Gastrocnemius medialis (tissue), 4 donors: ENCODE measurements around the gene ME3. TPM values are rescaled to one million over a fixed set of nuclear protein-coding genes. Genes with fewer than 3 reads are reported as not detected.

ENCODE experiments used
- ATAC-seq, 2 donors: fragments of 150-250 bp; one replicate each; pipeline ENCODE4 v1.9.1; 2016
- DNase-seq, 2 donors: peaks; one replicate each; pipeline ENCODE4 v3.0.0-alpha.2; 2019
- H3K27ac ChIP-seq, 4 donors: fragments of 200-600 bp; sonication (generic); 1 replicate in 1 of 4; 2 replicates in 3 of 4; pipeline ENCODE4 v1.5.1; 2016 to 2018; ENCODE audit warnings: mild to moderate bottlenecking in 2 of 4, moderate library complexity in 1 of 4
- H3K27me3 ChIP-seq, 3 donors: fragments of 200-600 bp; sonication (generic) in 2 of 3; 1 replicate in 1 of 3; 2 replicates in 2 of 3; pipeline versions ENCODE4 v1.5.1 to v1.6.0; 2016 to 2019; ENCODE audit warnings: mild to moderate bottlenecking in 1 of 3, moderate library complexity in 1 of 3
- H3K36me3 ChIP-seq, 2 donors: fragments of 200-600 bp; sonication (generic) in 1 of 2; one replicate each; pipeline ENCODE4 v1.5.1; 2017 to 2018
- H3K4me1 ChIP-seq, 2 donors: fragments of 200-600 bp; sonication (generic) in 1 of 2; one replicate each; pipeline ENCODE4 v1.5.1; 2016 to 2017; ENCODE audit warnings: mild to moderate bottlenecking in 2 of 2
- H3K4me3 ChIP-seq, 4 donors: fragments of 200-600 bp; sonication (generic) in 3 of 4; 1 replicate in 1 of 4; 2 replicates in 3 of 4; pipeline ENCODE4 v1.5.1; 2016 to 2019; ENCODE audit warnings: mild to moderate bottlenecking in 2 of 4
- H3K9me3 ChIP-seq, 3 donors: fragments of 200-600 bp; sonication (generic) in 2 of 3; 1 replicate in 1 of 3; 2 replicates in 2 of 3; pipeline ENCODE4 v1.5.1; 2016 to 2019
- POLR2A ChIP-seq, 2 donors: fragments of 450-650 bp; IDR thresholded peaks; one replicate each; pipeline ENCODE4 v1.6.1; 2017; ENCODE audit warnings: antibody characterized with exemption in 2 of 2, mild to moderate bottlenecking in 2 of 2, moderate library complexity in 2 of 2
- in situ Hi-C, 4 donors: fragments of 200-750 bp; cut with MboI; loops; one replicate each; pipeline versions ENCODE4 v1.15.0 to v1.8.0; 2017; ENCODE audit warnings: low sequenced_read_pairs in 4 of 4
- intact Hi-C: fragments of 100-400 bp; cut with DNase I; formaldehyde crosslinking; loops from one replicate; pipeline ENCODE4 v1.15.1; 2023; ENCODE audit warnings: low total_unique reads
- total RNA-seq, 4 donors: library from RNA; depleted of rRNA; stranded (reverse); fragments of >200 nt; gene quantifications; one replicate each; pipeline versions ENCODE4 v1.1.0 to v1.2.3, GENCODE V29; 2016
- TF ChIP-seq, protein P1 (sequence below), 5 experiments: fragments of 450-650 bp in 3 of 5; fragments of 200-600 bp in 2 of 5; sonication (generic) in 2 of 5; IDR thresholded peaks in 4 of 5; conservative IDR thresholded peaks in 1 of 5; 1 replicate in 4 of 5; 2 replicates in 1 of 5; pipeline ENCODE4 v1.5.1; 2016 to 2019; ENCODE audit warnings: antibody characterized with exemption in 5 of 5, mild to moderate bottlenecking in 3 of 5, moderate library complexity in 3 of 5

ME3 gene
- total RNA-seq, 4 donors from 2014 or later = 4.2 to 17.0 (median 15.7) TPM

DNA sequence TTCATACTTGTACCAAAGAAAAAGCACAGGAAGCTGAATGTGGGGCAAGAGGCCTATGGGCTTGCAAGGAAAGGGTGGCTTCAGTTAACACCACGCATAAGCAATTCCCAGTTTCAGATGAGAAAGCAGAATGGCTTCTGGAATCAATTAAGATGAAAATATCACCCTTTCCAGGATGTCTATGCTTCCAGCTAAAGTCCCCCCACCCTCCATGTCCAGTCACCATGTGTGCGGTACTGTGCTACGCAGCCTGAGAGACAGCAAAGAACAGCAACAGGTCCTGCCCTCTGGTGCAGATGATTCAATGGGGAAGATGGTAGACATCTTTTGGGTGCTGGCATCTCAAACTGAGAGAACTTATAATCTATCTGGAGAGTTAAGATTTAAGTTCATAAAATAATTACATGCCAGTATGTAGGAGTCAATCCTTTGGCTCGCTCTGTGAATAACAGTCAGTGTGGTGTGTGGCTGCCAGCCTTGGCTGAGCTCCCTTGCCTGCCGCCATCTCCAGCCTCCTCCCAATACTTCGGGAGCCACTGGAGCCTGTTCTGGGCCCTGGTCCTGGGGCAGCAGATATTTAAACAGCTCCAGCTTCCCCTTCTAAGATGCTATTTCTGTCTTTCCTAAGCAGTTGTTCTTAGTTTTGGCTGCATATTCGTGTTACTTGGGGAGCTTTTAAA is 44.5 kb downstream of the ME3 start:
- no peak for ATAC-seq
- Histone ChIP-seq H3K9me3 (no peaks in the 10 kb centered on the region), H3K27ac (peak overlapping the region; percentile 50 to 68 (median 63)), H3K27me3 (no peaks in the 10 kb centered on the region), H3K36me3 (no peaks in the 10 kb centered on the region), H3K4me3 (no peak overlapping the region), H3K4me1 (peaks cover 54 to 55% of the 10 kb centered on the region in 2 donors)
- in situ Hi-C loops = no loop called here
- intact Hi-C loops = loop anchor here (5.0 kb wide), 2 partner anchors 44 to 114 kb away; partner anchors contain the start of gene ME3
- DNase-seq = no peak
- no peak for TF ChIP-seq POLR2A (IDR thresholded peaks at IDR 0.05)
- TF ChIP-seq, protein P1, sequence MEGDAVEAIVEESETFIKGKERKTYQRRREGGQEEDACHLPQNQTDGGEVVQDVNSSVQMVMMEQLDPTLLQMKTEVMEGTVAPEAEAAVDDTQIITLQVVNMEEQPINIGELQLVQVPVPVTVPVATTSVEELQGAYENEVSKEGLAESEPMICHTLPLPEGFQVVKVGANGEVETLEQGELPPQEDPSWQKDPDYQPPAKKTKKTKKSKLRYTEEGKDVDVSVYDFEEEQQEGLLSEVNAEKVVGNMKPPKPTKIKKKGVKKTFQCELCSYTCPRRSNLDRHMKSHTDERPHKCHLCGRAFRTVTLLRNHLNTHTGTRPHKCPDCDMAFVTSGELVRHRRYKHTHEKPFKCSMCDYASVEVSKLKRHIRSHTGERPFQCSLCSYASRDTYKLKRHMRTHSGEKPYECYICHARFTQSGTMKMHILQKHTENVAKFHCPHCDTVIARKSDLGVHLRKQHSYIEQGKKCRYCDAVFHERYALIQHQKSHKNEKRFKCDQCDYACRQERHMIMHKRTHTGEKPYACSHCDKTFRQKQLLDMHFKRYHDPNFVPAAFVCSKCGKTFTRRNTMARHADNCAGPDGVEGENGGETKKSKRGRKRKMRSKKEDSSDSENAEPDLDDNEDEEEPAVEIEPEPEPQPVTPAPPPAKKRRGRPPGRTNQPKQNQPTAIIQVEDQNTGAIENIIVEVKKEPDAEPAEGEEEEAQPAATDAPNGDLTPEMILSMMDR (IDR thresholded peaks at IDR 0.05 in 4 of 5, conservative IDR thresholded peaks at IDR 0.05 in 1 of 5) = no peak

DNA sequence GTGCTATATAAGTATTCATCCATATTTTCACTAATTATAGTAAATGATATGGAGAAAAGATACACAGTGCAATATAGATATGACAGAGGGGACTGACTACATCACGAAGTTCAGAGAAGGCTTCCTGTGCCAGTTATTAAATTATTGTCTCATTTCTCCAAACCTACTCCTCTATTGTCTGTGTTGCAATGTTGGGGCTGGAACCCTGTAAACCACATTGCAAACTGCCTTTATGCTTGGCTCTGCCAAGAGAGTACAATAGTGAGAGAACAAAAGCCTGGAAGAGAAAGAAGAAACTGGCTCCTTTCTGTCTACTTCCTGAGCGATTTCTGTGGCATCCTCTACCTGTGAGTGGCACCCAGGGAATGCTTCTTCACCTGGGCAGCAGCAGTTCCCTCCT is 46.4 kb downstream of the ME3 start:
- Histone ChIP-seq H3K4me1 (peaks cover 67 to 69% of the 10 kb centered on the region in 2 donors), H3K9me3 (no peaks in the 10 kb centered on the region), H3K36me3 (no peaks in the 10 kb centered on the region), H3K4me3 (no peak overlapping the region), H3K27me3 (no peaks in the 10 kb centered on the region), H3K27ac (no peak overlapping the region)
- no peak for TF ChIP-seq POLR2A (IDR thresholded peaks at IDR 0.05)
- TF ChIP-seq, protein P1 (IDR thresholded peaks at IDR 0.05 in 4 of 5, conservative IDR thresholded peaks at IDR 0.05 in 1 of 5) = no peak
- DNase-seq (no peak), ATAC-seq (no peak)
- in situ Hi-C loops (no loop called here), intact Hi-C loops (loop anchor here (5.0 kb wide), 2 partner anchors 46 to 116 kb away; partner anchors contain the start of gene ME3)

DNA sequence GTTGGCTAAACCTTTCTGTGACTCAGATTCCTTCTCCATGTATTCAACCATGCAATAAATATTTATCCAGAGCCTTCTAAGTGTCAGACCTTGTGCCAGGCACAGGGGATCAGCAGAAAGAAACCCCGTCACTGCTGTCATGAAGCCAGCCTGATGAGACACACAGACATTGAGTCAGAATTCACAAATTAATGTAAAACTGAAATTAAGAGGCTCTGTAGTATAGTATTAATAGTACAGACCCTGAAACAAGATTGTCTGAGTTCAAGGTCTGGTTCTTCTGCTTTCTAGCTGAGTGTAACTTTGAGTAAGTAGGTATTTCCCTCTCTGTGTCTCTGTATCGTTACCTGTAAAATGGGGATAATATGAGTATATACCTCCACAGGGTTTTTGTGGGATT is 46.9 kb downstream of the ME3 start:
- in situ Hi-C loops (no loop called here), intact Hi-C loops (loop anchor here (5.0 kb wide), 2 partner anchors 47 to 117 kb away; partner anchors contain the start of gene ME3)
- Histone ChIP-seq H3K27ac (no peak overlapping the region), H3K4me3 (no peak overlapping the region), H3K4me1 (peaks cover 67 to 69% of the 10 kb centered on the region in 2 donors), H3K36me3 (no peaks in the 10 kb centered on the region), H3K27me3 (no peaks in the 10 kb centered on the region), H3K9me3 (no peaks in the 10 kb centered on the region)
- ATAC-seq (no peak), DNase-seq (no peak)
- no peak for TF ChIP-seq POLR2A (IDR thresholded peaks at IDR 0.05)
- TF ChIP-seq, protein P1 (IDR thresholded peaks at IDR 0.05 in 4 of 5, conservative IDR thresholded peaks at IDR 0.05 in 1 of 5) = no peak

DNA sequence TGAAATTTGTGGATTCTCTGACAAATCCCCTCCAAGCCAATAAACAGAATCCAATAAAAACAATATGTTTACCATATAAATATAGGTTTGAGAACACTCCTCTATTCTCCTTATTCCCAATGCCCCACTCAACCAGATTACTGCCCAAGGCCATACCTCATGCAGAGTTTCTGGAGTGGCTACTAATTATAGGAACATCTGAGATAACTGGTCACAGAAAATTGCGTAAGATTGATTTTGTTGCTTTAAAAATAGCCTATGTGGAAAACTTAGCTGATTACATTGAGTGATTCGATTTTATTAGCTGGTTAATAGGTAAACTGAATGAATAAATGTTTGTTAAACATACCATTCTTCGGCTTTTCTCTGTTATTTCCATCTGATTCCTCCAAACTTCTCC is 48.0 kb downstream of the ME3 start:
- H3K9me3 ChIP-seq = no peaks in the 10 kb centered on the region
- DNase-seq (no peak), ATAC-seq (peak; percentile 63 to 76)
- H3K4me1 ChIP-seq = peaks cover 58 to 59% of the 10 kb centered on the region in 2 donors
- intact Hi-C loops (no loop called here), in situ Hi-C loops (no loop called here)
- H3K36me3 ChIP-seq = no peaks in the 10 kb centered on the region
- H3K4me3 ChIP-seq = no peak overlapping the region
- peak overlapping the region; percentile 32 to 71 (median 54) for H3K27ac ChIP-seq
- no peaks in the 10 kb centered on the region for H3K27me3 ChIP-seq
- TF ChIP-seq, protein P1 (IDR thresholded peaks at IDR 0.05 in 4 of 5, conservative IDR thresholded peaks at IDR 0.05 in 1 of 5) = no peak
- no peak for TF ChIP-seq POLR2A (IDR thresholded peaks at IDR 0.05)
